WTC11 (cell line): ENCODE measurements around the gene ZBTB43. TPM values are rescaled to one million over a fixed set of nuclear protein-coding genes. Genes with fewer than 3 reads are reported as not detected.

Experiments used
- ATAC-seq: fragments of 200-7000 bp; cut with Tn5 transposase; 2 replicates; pipeline ENCODE4 v1.10.0; 2021; ENCODE audit warnings: mild to moderate bottlenecking, moderate library complexity
- CTCF ChIA-PET: fragments of 300-600 bp; sonication (Branson Sonifier 250); formaldehyde crosslinking; loops from one replicate; lab custom pipeline; 2021; ENCODE audit warnings: antibody characterized with exemption; lab: Charles Lee
- POLR2A ChIA-PET: fragments of 350-600 bp; sonication (Branson Sonifier 250); formaldehyde crosslinking; loops from one replicate; lab custom pipeline; 2021; ENCODE audit warnings: antibody characterized with exemption; lab: Charles Lee
- DNase-seq: peaks from one replicate; pipeline ENCODE4 v3.0.0; 2021; ENCODE audit warnings: low spot score
- H3K27ac Mint-ChIP-seq: 2 replicates; pipeline ENCODE4 v1.8.0; 2021; ENCODE audit warnings: mixed read lengths
- H3K27me3 Mint-ChIP-seq: 2 replicates; pipeline ENCODE4 v1.8.0; 2021; ENCODE audit warnings: low read depth, mild to moderate bottlenecking, moderate library complexity, mixed read lengths
- H3K36me3 Mint-ChIP-seq: 2 replicates; pipeline ENCODE4 v1.8.0; 2021; ENCODE audit warnings: mixed read lengths
- H3K4me1 Mint-ChIP-seq: 2 replicates; pipeline ENCODE4 v1.8.0; 2022; ENCODE audit warnings: mixed read lengths
- H3K4me3 Mint-ChIP-seq: 2 replicates; pipeline ENCODE4 v1.8.0; 2021; ENCODE audit warnings: mild to moderate bottlenecking, moderate library complexity, mixed read lengths
- H3K9me3 Mint-ChIP-seq: 2 replicates; pipeline ENCODE4 v1.8.0; 2021; ENCODE audit warnings: mixed read lengths
- ESRRA ChIP-seq: sonication (generic); formaldehyde crosslinking; IDR thresholded peaks from 2 replicates; pipeline ENCODE4 v1.8.1; 2022; ENCODE audit warnings: mild to moderate bottlenecking, missing genetic modification reagents, borderline replicate concordance
- GABPB1 ChIP-seq: sonication (generic); formaldehyde crosslinking; IDR thresholded peaks from 2 replicates; pipeline ENCODE4 v1.8.1; 2023; ENCODE audit warnings: mild to moderate bottlenecking, missing genetic modification reagents
- TEAD1 ChIP-seq: sonication (generic); formaldehyde crosslinking; IDR thresholded peaks from 2 replicates; pipeline ENCODE4 v1.8.0; 2022; ENCODE audit warnings: mild to moderate bottlenecking, missing genetic modification reagents
- TP53 ChIP-seq: sonication (generic); formaldehyde crosslinking; IDR thresholded peaks from 2 replicates; pipeline ENCODE4 v1.8.1; 2023; ENCODE audit warnings: mild to moderate bottlenecking, missing genetic modification reagents
- ZBTB21 ChIP-seq: sonication (generic); formaldehyde crosslinking; IDR thresholded peaks from 2 replicates; pipeline ENCODE4 v1.8.1; 2023; ENCODE audit warnings: mild to moderate bottlenecking, missing genetic modification reagents, borderline replicate concordance
- ZNF416 ChIP-seq: fragments of 250-450 bp; sonication (Bioruptor Pico); IDR thresholded peaks from 2 replicates; pipeline ENCODE4 v1.9.0; 2021; ENCODE audit warnings: mild to moderate bottlenecking, inconsistent platforms
- total RNA-seq: library from RNA; stranded (reverse); gene quantifications from 3 replicates; pipeline ENCODE4 v1.2.3, GENCODE V29; 2021
- TF ChIP-seq, protein P1 (sequence below): sonication (generic); formaldehyde crosslinking; IDR thresholded peaks from 2 replicates; pipeline ENCODE4 v1.8.0; 2023; ENCODE audit warnings: mild to moderate bottlenecking, missing genetic modification reagents
- TF ChIP-seq, protein P2 (sequence below): fragments of 250-450 bp; sonication (Bioruptor Pico); IDR thresholded peaks from 2 replicates; pipeline ENCODE4 v1.9.0; 2021; ENCODE audit warnings: mild to moderate bottlenecking
- TF ChIP-seq, protein P3 (sequence below): sonication (generic); formaldehyde crosslinking; conservative IDR thresholded peaks from 2 replicates; pipeline ENCODE4 v1.8.1; 2023; ENCODE audit warnings: mild to moderate bottlenecking, low read depth, missing genetic modification reagents, moderate library complexity
- TF ChIP-seq, protein P4 (sequence below): sonication (generic); formaldehyde crosslinking; IDR thresholded peaks from 2 replicates; pipeline ENCODE4 v1.8.1; 2023; ENCODE audit warnings: mild to moderate bottlenecking, missing genetic modification reagents, moderate library complexity
- TF ChIP-seq, protein P5 (sequence below): sonication (generic); formaldehyde crosslinking; IDR thresholded peaks from 2 replicates; pipeline ENCODE4 v1.8.0; 2022; ENCODE audit warnings: mild to moderate bottlenecking, missing genetic modification reagents

Gene ZBTB43
- total RNA-seq, 1 experiment from 2014 or later = 23.8 TPM

DNA sequence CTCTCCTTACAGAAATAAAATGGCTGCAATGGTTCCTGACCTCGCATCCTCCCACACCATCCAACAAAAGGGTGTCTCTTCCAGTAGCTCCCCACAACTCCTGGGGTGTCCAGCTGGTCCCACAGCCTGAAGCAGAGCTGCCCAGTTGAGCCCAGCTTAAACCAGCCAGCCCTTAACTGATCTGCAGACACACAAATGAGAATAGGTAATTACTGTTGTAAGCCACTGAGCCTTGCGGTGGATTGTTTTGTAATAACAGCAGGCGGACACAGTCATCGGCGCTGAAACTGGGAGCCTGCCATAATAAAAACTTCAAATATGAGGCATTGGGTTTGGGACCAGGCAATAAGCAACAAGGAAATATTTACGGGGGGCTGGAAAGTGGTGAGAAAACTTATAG is 10.4 kb upstream of the ZBTB43 start:
- CTCF ChIA-PET = interaction anchor here (0.9 to 2.9 kb wide), 5 partner anchors 12 to 239 kb away, joined by 3 to 12 read pairs (median 3); no protein-coding TSS in a partner anchor
- DNase-seq = no peak
- H3K27ac Mint-ChIP-seq = no peak overlapping the region
- no peak for ATAC-seq
- no peaks in the 10 kb centered on the region for H3K4me1 Mint-ChIP-seq
- H3K4me3 Mint-ChIP-seq = no peak overlapping the region
- peaks cover 9% of the 10 kb centered on the region for H3K9me3 Mint-ChIP-seq
- POLR2A ChIA-PET = no interaction called here
- 0 out of 2 replicates have a peak, but pooled peaks cover 2% of the 10 kb centered on the region for H3K36me3 Mint-ChIP-seq
- TF ChIP-seq ZBTB21 (CRISPR knock-in tag) (no peak), GABPB1 (CRISPR knock-in tag) (no peak)
- TF ChIP-seq, protein P1, sequence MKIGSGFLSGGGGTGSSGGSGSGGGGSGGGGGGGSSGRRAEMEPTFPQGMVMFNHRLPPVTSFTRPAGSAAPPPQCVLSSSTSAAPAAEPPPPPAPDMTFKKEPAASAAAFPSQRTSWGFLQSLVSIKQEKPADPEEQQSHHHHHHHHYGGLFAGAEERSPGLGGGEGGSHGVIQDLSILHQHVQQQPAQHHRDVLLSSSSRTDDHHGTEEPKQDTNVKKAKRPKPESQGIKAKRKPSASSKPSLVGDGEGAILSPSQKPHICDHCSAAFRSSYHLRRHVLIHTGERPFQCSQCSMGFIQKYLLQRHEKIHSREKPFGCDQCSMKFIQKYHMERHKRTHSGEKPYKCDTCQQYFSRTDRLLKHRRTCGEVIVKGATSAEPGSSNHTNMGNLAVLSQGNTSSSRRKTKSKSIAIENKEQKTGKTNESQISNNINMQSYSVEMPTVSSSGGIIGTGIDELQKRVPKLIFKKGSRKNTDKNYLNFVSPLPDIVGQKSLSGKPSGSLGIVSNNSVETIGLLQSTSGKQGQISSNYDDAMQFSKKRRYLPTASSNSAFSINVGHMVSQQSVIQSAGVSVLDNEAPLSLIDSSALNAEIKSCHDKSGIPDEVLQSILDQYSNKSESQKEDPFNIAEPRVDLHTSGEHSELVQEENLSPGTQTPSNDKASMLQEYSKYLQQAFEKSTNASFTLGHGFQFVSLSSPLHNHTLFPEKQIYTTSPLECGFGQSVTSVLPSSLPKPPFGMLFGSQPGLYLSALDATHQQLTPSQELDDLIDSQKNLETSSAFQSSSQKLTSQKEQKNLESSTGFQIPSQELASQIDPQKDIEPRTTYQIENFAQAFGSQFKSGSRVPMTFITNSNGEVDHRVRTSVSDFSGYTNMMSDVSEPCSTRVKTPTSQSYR = no peak
- TF ChIP-seq, protein P2, sequence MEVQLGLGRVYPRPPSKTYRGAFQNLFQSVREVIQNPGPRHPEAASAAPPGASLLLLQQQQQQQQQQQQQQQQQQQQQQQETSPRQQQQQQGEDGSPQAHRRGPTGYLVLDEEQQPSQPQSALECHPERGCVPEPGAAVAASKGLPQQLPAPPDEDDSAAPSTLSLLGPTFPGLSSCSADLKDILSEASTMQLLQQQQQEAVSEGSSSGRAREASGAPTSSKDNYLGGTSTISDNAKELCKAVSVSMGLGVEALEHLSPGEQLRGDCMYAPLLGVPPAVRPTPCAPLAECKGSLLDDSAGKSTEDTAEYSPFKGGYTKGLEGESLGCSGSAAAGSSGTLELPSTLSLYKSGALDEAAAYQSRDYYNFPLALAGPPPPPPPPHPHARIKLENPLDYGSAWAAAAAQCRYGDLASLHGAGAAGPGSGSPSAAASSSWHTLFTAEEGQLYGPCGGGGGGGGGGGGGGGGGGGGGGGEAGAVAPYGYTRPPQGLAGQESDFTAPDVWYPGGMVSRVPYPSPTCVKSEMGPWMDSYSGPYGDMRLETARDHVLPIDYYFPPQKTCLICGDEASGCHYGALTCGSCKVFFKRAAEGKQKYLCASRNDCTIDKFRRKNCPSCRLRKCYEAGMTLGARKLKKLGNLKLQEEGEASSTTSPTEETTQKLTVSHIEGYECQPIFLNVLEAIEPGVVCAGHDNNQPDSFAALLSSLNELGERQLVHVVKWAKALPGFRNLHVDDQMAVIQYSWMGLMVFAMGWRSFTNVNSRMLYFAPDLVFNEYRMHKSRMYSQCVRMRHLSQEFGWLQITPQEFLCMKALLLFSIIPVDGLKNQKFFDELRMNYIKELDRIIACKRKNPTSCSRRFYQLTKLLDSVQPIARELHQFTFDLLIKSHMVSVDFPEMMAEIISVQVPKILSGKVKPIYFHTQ (CRISPR knock-in tag) = no peak
- peaks cover 31% of the 10 kb centered on the region for H3K27me3 Mint-ChIP-seq

DNA sequence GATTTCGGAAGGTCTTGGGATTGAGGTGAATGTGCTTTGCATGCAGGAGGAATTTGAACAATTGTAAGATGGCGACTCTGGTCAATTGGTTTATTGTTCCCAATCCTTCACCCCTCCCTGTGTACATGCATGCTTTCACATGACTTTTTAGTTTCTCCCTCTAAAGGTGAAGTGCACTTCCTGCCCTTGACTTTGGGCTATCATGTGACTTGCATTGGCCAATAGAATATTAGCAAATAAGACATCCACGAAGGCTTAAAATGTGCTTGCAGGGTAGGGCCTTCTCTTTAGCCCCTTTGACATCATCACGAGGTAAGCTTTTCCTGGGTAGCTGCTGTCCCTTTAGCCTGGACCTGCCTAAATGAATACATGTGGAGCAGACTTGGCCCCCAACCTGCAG is 8.1 kb upstream of the ZBTB43 start:
- DNase-seq = no peak
- CTCF ChIA-PET = interaction anchor here (1.0 kb wide), 1 partner anchor 15 kb away, joined by 6 read pairs; no protein-coding TSS in a partner anchor
- H3K27me3 Mint-ChIP-seq = peaks cover 29% of the 10 kb centered on the region
- TF ChIP-seq ZNF416 (CRISPR knock-in tag) (no peak), TP53 (CRISPR knock-in tag) (no peak), ESRRA (CRISPR knock-in tag) (no peak), TEAD1 (no peak)
- TF ChIP-seq, protein P3, sequence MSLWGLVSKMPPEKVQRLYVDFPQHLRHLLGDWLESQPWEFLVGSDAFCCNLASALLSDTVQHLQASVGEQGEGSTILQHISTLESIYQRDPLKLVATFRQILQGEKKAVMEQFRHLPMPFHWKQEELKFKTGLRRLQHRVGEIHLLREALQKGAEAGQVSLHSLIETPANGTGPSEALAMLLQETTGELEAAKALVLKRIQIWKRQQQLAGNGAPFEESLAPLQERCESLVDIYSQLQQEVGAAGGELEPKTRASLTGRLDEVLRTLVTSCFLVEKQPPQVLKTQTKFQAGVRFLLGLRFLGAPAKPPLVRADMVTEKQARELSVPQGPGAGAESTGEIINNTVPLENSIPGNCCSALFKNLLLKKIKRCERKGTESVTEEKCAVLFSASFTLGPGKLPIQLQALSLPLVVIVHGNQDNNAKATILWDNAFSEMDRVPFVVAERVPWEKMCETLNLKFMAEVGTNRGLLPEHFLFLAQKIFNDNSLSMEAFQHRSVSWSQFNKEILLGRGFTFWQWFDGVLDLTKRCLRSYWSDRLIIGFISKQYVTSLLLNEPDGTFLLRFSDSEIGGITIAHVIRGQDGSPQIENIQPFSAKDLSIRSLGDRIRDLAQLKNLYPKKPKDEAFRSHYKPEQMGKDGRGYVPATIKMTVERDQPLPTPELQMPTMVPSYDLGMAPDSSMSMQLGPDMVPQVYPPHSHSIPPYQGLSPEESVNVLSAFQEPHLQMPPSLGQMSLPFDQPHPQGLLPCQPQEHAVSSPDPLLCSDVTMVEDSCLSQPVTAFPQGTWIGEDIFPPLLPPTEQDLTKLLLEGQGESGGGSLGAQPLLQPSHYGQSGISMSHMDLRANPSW (CRISPR knock-in tag) = no peak
- TF ChIP-seq, protein P4, sequence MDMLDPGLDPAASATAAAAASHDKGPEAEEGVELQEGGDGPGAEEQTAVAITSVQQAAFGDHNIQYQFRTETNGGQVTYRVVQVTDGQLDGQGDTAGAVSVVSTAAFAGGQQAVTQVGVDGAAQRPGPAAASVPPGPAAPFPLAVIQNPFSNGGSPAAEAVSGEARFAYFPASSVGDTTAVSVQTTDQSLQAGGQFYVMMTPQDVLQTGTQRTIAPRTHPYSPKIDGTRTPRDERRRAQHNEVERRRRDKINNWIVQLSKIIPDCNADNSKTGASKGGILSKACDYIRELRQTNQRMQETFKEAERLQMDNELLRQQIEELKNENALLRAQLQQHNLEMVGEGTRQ (CRISPR knock-in tag) = peak; percentile 47; the same call in 1 of the 2 replicates
- TF ChIP-seq, protein P5, sequence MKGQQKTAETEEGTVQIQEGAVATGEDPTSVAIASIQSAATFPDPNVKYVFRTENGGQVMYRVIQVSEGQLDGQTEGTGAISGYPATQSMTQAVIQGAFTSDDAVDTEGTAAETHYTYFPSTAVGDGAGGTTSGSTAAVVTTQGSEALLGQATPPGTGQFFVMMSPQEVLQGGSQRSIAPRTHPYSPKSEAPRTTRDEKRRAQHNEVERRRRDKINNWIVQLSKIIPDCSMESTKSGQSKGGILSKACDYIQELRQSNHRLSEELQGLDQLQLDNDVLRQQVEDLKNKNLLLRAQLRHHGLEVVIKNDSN (CRISPR knock-in tag) = 0 out of 2 replicates have a peak, but pooled peaks have one; percentile 18
- POLR2A ChIA-PET = no interaction called here
- H3K4me3 Mint-ChIP-seq = no peak overlapping the region
- H3K27ac Mint-ChIP-seq = no peak overlapping the region
- no peaks in the 10 kb centered on the region for H3K4me1 Mint-ChIP-seq
- H3K36me3 Mint-ChIP-seq = 0 out of 2 replicates have a peak, but pooled peaks cover 2% of the 10 kb centered on the region
- no peak; the same call in 1 of the 2 replicates for ATAC-seq
- peaks cover 9% of the 10 kb centered on the region for H3K9me3 Mint-ChIP-seq

DNA sequence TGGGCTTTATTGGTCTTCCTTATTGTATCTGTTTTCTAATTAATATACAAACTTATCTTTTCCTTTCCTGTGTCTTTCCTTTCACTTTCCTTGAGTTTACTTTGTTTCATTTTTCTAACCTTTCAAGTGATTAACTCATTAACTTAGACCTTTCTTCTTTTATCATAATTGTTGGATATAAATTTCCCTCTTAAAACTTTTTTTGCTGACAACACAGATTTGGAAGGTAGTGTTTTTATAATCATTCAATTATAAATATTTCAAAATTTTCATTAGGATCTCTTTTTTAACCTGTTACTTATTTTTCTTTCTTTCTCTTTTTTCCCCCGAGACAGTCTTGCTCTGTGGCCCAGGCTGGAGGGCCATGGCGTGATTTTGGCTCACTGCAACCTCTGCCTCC is 6.9 kb upstream of the ZBTB43 start:
- CTCF ChIA-PET = no interaction called here
- H3K4me3 Mint-ChIP-seq = no peak overlapping the region
- TF ChIP-seq ZBTB21 (CRISPR knock-in tag) = no peak
- TF ChIP-seq, all 79 proteins: peak for 0
- Mint-ChIP-seq H3K27ac (no peak overlapping the region), H3K36me3 (0 out of 2 replicates have a peak, but pooled peaks cover 2% of the 10 kb centered on the region), H3K27me3 (peaks cover 29% of the 10 kb centered on the region), H3K9me3 (peaks cover 9% of the 10 kb centered on the region), H3K4me1 (no peaks in the 10 kb centered on the region)
- POLR2A ChIA-PET = no interaction called here
- DNase-seq (no peak), ATAC-seq (no peak)
